Measurements from ENCODE around the gene NR2C2.

Gene NR2C2

GRCh38 chr3:15064299-15064834, 117.0 kb downstream of the NR2C2 start:
- no peak for DNase-seq (ENCODE audit: low read depth)

GRCh38 chr3:15064835-15065549, 117.6 kb downstream of the NR2C2 start, which contains the start of gene MRPS25:
Gene MRPS25, minus strand, starts transcription at chr3:15065315. Its CDS starts 121 bp downstream, at chr3:15065194.
- peak; percentile 77 for DNase-seq (ENCODE audit: low read depth)

- no peak for DNase-seq (ENCODE audit: low read depth)
These were observed 118.2 kb downstream of the NR2C2 start for GRCh38 chr3:15065550-15066007.

- no peak for DNase-seq (ENCODE audit: low read depth)
These were observed 119.1 kb downstream of the NR2C2 start for GRCh38 chr3:15066467-15066866.

- DNase-seq (ENCODE audit: low read depth) = no peak
These were observed 122.1 kb downstream of the NR2C2 start for GRCh38 chr3:15069441-15069840.

- DNase-seq (ENCODE audit: low read depth) = no peak
These were observed 124.3 kb downstream of the NR2C2 start for GRCh38 chr3:15071699-15072098.

GRCh38 chr3:15074500-15074899, 127.1 kb downstream of the NR2C2 start:
- no peak for DNase-seq (ENCODE audit: low read depth)

- no peak for DNase-seq (ENCODE audit: low read depth)
These were observed 131.7 kb downstream of the NR2C2 start for GRCh38 chr3:15079091-15079490.

GRCh38 chr3:15081960-15082664, 134.7 kb downstream of the NR2C2 start:
- DNase-seq (ENCODE audit: low read depth) = no peak

GRCh38 chr3:15083252-15083651, 135.9 kb downstream of the NR2C2 start:
- DNase-seq (ENCODE audit: low read depth) = no peak

GRCh38 chr3:15086263-15086662, 138.9 kb downstream of the NR2C2 start:
- DNase-seq (ENCODE audit: low read depth) = no peak

GRCh38 chr3:15086699-15087098, 139.3 kb downstream of the NR2C2 start:
- DNase-seq (ENCODE audit: low read depth) = no peak

- no peak for DNase-seq (ENCODE audit: low read depth)
These were observed 141.8 kb downstream of the NR2C2 start for GRCh38 chr3:15089201-15089600.

- DNase-seq (ENCODE audit: low read depth) = no peak
These were observed 144.2 kb downstream of the NR2C2 start for GRCh38 chr3:15091575-15091974.

- no peak for DNase-seq (ENCODE audit: low read depth)
These were observed 145.3 kb downstream of the NR2C2 start for GRCh38 chr3:15092686-15093085.

- DNase-seq (ENCODE audit: low read depth) = no peak
These were observed 146.9 kb downstream of the NR2C2 start for GRCh38 chr3:15094187-15094875.

GRCh38 chr3:15096046-15096445, 148.7 kb downstream of the NR2C2 start:
- DNase-seq (ENCODE audit: low read depth) = no peak

GRCh38 chr3:15097891-15098290, 150.5 kb downstream of the NR2C2 start:
- no peak for DNase-seq (ENCODE audit: low read depth)

All from stimulated activated CD8-positive, alpha-beta memory T cell treated with anti-CD3 and anti-CD28 coated beads, Interleukin-12 subunit alpha, Interleukin-12 subunit beta, amount 100 ng/mL, for 1 hour (primary cell).